Lower leg skin (tissue), 3 donors: ENCODE results near the gene PDZRN4.

Experiments used
- POLR2A ChIP-seq, 2 donors: fragments of 450-650 bp; IDR thresholded peaks; one replicate each; pipeline ENCODE4 v1.6.1; 2016 to 2017; ENCODE audit warnings: antibody characterized with exemption in 2 of 2, mild to moderate bottlenecking in 1 of 2, moderate library complexity in 1 of 2
- TF ChIP-seq, protein P1 (sequence below), 3 donors: fragments of 450-650 bp; IDR thresholded peaks; one replicate each; pipeline ENCODE4 v1.5.1; 2016; ENCODE audit warnings: antibody characterized with exemption in 3 of 3, mild to moderate bottlenecking in 3 of 3, moderate library complexity in 2 of 3

DNA sequence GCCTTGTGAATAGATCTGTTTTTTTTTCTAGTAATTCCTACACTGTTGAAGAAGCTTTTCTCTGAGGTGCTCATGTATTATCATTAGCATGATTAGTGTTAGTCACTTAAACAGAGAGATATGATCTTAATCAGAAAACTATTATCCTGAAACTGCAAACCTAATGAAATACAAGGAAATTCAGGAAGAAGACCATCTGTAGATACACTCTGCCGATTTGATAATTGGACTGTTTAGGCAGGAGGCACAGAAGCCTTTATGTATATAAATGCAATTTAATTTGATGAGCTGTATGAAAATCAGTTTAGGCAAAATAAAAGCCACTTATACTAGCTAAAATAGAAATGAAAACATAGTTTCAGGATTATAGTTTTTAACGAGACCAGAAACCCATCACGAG, 23.3 kb downstream of the PDZRN4 start:
- TF ChIP-seq, protein P1, sequence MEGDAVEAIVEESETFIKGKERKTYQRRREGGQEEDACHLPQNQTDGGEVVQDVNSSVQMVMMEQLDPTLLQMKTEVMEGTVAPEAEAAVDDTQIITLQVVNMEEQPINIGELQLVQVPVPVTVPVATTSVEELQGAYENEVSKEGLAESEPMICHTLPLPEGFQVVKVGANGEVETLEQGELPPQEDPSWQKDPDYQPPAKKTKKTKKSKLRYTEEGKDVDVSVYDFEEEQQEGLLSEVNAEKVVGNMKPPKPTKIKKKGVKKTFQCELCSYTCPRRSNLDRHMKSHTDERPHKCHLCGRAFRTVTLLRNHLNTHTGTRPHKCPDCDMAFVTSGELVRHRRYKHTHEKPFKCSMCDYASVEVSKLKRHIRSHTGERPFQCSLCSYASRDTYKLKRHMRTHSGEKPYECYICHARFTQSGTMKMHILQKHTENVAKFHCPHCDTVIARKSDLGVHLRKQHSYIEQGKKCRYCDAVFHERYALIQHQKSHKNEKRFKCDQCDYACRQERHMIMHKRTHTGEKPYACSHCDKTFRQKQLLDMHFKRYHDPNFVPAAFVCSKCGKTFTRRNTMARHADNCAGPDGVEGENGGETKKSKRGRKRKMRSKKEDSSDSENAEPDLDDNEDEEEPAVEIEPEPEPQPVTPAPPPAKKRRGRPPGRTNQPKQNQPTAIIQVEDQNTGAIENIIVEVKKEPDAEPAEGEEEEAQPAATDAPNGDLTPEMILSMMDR (IDR thresholded peaks at IDR 0.05), result no peak
- TF ChIP-seq POLR2A (IDR thresholded peaks at IDR 0.05), result no peak
